NT2/D1 (cell line): Measurements from ENCODE around the gene TTYH3.

Experiments
- SUZ12 ChIP-seq: IDR thresholded peaks from 2 replicates; pipeline ENCODE4 v1.6.1; 2011; ENCODE audit not compliant: insufficient read length, insufficient read depth; ENCODE audit errors: extremely low read depth
- YY1 ChIP-seq: IDR thresholded peaks from 2 replicates; pipeline ENCODE4 v1.6.1; 2011; ENCODE audit not compliant: insufficient read length, insufficient read depth
- ZNF274 ChIP-seq: IDR thresholded peaks from 2 replicates; pipeline ENCODE4 v1.6.1; 2011; ENCODE audit warnings: mild to moderate bottlenecking, low read depth, low read length

DNA sequence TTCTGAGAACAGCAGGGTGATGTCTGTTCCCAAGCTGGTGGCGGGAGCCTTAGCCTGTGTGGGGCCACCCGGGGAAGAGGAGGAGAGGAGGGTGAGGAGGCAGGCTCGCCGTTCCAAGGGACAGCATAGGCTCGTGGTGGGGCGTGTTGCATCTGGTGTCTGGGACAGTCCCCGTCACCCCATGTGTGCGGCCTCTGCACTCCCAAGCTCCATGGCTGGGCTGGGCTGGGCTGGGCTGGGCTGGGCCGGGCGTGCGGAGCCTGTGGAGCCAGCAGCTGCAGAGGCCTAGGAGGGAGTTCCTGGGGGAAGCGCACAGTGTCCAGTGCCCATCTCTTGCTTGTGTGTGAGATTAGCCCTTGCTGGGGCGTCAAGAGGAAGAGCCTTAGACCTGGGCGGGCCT, 20.9 kb upstream of the TTYH3 start:
- TF ChIP-seq SUZ12 (no peak), ZNF274 (no peak), YY1 (no peak)
